ENCODE measurements around the gene SYS1.
"Not testable (repeated sequence)": the region's sequence is repeated elsewhere in the genome, so short reads cannot be mapped to it uniquely, and the experiment has no call there.

The SYS1 gene

DNA sequence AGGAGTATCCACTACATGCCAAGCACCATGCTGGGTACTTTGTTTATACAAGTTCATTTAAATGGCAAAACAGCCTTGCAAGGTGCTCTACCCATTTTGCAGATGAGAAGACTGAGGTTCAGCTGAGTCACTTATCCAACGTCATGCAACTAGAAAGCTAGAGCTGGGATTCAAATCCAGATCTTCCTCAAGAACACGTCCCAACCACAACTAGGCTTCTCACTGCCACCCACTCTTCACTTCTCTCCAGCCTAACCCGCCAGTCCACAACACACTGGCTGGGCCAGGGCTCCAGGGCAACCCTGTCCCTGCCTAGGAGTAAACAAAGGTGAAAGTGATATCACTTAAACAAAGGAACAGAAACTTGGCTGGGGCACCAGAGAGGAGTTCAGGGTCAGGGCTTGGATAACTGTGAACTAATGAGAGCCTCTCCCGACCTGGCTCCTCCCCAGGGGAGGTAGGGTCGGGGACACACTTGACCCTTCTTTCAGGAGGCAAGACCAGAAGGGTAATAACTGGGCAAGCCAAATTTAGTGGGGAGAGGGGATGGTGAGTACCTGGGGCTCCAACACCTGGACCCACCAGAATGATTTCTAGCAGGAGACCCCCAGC is 22.6 kb upstream of the SYS1 start:
- no peak for DNase-seq (ENCODE audit: low spot score)

DNA sequence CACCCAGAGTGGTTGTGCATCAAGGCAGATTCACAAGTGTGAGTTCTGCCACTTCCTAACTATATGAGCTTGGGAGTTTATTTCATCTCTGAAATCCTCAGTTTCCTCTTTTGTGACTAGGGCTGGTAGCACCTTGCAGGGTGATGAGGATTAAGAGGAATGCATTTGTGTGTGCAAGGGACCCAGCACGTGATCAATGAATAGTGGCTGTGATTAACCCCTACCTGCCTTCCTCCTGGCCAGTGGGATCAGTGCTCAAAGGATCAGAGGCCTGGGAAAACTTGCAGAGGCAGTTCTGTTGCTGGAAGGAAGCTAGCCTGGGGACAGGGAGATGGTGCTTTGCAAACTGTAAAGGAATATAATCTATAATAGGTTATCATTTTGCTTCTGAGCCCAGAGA is 22.0 kb upstream of the SYS1 start:
- DNase-seq (ENCODE audit: low spot score) = no peak

DNA sequence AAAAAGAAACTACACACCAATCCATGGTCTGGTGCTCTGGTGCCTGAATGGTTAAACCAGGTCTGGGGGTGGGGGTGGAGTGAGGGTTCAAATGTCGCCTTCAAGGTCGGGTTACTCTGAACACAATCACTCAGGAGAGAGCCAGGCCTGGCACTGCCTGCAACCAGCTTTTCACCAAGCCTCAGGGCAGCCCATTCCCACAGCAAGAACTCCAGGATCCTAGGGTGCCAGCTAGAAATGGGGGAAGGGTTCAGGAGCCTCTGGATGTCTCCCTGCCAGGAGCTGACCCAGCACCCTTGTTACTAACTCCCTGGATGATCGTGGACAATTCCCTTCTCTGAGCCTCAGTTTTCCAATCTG is 21.4 kb upstream of the SYS1 start:
- DNase-seq (ENCODE audit: low spot score) = no peak

DNA sequence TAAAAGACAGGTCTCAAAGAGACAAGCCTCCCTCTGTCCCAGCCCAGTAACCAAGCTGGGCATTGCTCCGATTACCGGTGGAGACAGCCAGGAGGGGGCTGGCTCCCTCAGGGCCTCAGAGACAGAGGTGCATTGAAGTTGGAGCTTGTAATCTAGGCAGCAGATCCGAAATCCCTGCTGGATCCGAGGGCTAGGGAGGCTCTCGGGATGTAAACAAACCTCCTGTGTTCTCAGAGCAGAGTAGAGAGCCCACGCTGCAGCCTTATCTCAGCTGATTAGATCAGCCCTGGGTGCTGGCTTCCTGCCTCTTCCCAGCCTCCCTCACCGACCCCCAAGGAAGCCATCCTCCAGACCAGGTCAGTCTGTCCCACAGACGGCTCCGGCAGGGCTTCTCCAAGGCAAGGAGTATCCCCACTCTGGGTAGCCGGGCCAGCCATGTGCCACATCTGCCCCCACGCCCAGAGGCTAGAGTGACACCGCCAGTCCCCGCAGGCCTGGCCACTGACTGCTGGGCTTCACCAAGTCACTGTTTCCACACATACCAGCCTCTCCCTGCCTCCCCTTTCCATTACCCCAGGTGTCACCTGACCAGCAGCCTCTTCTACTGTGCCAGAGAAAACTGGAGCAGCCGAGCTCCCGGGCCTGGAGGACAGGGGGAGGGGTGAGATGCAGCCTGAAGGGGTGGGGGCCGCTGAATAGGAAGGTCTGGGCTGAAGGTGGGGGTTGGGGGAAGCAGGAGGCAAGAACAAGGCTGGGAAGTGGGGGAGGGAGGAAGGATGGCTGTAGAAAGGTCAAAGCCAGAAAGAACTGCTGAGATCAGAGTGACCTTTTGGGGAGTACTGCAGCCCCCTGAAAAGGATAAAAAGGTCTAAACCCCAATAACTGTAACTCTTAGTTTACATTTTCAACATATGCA is 20.8 kb upstream of the SYS1 start:
- peak; percentile 96 for DNase-seq (ENCODE audit: low spot score)

DNA sequence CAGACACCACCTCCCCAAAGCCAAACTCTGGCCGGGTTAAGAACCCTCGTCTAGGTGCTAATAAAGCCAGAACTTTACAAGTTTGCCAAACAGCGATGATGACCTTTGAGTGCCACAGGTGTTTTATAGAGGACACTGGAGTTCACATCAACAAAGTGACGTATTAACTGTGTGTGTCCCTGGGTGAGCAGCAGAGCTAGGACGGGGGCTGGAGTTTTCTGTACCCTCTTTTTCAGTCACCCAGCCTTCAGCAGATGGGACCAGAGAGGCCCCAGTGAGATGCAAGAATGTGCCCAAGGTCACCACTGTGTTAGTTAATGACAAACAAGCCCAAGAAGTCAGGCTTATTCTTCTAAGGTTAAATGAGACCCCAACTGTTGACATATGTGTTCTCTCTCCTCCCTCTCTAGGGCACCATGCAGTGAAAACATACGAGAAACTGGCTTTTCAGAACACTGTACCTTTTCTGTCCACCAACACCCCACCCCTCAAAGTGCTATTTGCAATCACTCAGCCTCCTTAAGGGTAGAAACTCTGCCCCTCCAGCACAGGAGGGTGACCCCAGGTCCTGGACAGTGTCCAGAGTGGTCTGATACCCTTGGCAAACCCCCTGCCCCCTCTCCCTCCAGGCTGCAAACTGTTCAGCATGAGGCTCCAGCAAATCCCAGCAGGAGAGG is 20.0 kb upstream of the SYS1 start:
- no peak for DNase-seq (ENCODE audit: low spot score)

DNA sequence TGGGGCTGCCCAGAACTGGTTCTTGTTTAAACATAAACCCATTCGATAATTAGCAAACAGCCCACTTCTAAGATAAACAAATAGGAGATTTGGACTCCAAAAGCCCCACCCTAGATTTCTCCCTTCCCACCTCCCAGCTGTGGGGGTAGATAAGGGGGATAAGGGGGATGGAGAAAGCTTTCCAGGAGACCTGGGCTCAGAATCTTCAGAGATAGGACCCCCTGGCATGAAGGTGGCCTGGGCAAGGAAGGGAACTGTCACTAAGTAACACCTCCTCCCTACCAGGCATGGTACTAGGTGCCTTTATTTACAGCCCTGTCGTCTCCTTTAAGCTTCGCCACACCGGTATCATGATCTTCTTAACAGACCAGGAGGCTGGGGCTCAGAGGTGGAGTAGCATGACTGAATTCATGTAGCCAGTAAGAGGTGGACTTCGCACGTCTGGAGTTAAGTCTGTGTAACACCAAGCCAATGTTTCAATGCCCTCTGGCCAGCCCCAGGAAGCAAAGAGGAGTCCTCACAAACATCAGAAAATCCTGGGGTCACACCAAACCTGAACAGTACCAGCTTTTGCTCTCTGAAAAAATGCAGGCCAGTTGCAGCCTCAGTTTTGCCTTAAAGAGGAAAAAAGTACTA is 19.3 kb upstream of the SYS1 start:
- DNase-seq (ENCODE audit: low spot score) = no peak

DNA sequence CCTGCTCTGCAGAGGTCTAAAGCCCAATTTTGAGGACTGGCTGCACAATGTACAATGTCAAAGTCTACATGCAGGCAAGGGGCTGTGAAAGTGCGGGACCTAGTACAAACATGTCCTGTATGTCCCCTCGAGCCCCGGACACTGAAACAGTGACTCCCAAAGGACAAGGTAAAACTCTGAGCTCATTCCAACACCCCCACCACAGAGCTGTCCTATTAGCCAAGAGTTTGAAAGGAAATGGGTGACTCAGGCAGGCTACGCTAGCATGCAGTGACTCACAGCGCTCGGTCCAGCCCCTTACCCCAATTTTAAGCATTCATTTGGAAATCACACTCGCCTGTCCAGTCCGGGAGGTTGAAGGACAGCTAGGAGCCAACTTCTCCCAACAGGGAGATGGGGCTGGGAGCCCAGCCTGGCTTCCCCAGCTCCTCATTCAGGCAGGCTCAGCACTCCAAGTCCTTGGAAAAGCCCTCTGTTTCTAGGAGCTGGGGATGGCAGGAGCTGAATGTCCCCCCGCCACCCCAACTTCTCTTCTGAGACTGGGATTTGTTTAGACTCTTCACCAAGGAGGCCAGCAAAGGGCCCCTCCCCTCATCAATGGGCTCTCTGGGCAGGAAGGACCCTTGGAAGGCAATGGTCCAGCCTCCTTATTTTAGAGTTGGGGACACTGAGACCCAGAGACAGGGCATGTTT is 18.6 kb upstream of the SYS1 start:
- DNase-seq (ENCODE audit: low spot score) = peak; percentile 87

DNA sequence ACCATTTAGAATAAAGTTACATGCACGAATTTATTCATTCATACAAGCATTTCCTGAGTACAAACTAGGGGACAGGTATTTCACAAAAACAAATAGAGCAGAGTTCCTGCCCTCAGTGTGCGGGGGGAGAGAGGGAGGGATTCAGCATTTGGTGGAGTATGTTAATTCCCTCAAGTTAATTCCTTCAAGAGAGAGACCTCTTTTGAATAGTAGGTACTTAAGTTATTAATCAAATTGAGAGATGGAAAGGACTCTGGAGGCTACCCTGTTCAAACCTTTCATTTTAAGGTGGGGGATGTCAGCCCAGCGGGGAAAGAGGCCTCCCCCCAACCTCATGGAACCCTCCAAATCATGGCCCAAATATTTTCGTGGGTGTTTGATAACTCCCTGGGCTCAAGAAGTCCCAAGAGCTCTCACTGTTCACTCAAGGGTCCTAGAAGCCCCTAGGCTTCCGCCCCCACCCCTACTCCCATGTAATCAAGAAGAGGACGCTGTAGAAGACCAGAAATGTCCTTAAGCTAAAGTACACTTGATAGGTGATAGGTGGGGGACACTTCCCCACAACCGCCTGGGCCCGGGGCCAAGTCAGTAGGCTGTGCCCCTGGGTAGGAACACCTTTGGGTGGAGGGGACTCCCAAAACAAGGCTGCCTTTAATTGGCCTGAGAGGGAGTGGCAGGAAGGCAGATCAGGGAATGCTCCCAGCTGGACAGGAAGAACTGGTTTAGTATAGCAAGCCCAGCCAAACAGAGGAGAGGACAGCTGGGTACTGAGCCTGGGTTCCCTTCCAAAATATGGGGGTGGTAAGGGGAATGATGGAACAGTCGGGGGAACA is 17.6 kb upstream of the SYS1 start:
- DNase-seq (ENCODE audit: low spot score) = no peak

DNA sequence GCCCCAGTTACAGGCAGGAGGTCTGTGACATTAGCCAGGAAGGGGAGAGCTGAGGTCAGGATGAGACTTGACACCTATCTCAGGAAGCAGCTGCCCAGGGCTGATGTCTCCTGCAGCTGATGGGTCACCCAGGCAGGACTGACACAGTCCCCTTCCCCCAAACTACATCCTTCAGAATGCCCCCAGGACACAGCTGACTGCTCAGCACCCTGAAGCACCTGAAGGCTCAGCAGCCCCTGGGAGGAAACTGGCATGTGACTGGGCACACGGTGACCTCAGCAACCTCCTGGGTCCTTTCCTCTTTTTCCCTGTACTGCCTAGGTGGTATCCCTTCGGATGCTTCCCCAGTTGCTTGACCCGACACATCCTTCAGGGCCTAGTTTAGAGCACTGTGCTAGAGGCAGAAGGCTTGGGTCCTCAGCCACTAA is 16.7 kb upstream of the SYS1 start:
- no peak for DNase-seq (ENCODE audit: low spot score)

DNA sequence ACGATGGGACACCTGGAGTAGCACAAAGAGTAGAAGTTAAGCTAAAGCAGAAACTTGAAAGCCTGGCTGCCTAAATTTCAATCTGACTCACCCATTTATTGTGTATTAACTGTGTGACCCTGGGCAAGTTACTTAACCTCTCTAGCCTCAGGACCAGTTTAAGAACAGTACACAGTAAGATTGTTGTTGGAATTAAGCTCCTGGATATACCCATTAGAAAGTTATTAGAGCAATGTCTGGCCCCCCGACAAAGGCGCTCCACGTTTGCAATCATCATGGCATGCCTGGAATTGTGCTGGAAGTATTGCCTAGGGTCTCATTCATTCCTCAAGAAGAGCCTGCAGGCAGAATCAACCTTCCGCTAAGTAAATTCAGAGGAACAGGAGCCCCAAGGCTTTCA is 16.1 kb upstream of the SYS1 start:
- DNase-seq (ENCODE audit: low spot score) = no peak

DNA sequence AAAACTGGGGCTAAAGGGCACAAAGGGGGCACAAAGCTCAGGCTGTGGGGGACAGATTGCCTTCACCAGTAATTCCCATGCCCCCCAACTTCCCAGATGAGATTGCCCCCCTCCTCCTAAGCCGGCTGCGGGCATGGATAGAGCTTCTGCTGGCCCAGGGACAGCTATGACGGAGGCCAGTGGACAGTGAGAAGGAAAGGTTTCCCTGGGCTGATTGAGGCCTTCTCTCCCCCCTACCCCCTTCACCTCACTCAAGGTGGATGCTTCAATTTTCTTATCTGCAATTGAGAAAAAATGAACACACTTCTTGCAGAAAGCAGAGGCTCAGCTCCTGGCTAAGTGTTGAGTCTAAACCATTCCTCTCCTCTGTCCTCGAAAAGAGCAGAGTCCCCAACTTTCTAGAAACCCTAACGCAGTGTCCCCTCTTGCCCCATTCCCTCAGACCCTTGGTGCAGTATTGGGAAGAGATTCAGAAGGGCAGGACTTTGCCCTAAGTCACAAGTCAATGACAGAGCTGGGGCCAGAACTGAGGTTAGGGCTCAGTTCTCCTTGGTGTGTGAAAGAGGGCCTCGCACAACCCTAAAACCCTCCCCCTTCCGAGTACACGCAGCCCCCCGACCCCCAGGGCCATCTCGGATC is 15.5 kb upstream of the SYS1 start:
- no peak for DNase-seq (ENCODE audit: low spot score)

DNA sequence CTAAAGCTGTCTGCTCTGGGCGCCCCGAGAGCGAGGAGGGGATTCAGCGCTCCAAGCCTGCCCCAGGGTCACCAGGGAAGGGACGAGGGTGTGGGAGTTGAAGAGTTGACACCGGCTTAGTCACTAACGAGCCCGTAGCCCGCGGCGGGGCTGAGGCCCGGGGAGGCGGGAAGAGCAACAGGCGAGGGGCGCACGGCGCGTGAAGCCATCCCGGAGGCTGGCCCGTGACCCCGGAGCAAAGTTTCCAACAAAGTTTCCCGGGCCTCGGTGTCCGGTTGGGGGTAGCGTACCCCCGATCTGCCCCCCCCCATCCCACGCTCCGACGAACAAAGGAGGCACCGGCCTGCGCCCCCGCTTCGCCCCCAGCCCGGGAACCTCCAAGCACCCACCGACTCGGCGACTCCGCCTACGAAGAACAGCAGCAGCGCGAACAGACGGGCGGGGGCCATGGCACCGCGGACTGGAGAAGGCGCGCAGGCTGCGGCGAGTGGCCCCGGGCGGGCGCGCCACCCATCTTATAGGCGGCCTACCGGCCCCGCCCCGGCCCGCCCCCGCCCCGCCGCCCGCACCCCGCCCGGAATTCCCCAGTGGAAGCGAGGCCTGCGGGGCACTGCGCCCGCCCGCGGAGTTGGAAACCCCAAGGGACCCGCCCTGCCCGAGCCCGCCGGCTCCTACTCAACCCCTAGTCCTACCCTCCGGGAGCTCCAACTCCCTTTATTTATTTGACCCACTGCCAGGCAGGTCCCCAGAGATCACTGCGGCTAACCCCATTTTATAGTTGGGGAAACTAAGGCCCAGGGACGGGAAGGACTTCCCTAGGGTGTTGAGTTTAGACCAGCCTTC is 14.8 kb upstream of the SYS1 start, which contains the start of gene SDC4:
SDC4 (minus strand) TSS at position 489 of the 843 bp plus-strand sequence; CDS start at position 449, 40 bp downstream.
- peak; percentile 81 for DNase-seq (ENCODE audit: low spot score)

DNA sequence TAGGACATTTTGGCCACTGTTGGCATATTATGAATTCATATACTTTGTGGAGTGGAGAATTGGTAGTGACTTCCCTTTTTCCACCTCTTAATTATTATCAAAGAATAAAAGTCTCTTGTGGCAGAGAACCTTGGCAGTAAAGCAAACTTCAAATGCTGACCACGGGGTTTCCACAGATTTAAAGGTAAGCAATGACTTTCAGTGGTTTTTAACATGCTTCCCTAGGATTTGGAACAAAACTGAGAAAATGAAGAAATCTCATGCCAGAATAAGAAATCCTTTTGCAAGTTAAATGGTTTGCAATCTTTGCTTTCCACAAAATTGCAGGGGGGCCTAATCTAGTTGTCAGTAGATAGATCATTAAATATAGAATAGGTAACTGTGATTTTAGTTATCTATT is 12.7 kb upstream of the SYS1 start:
- DNase-seq (ENCODE audit: low spot score) = no peak

DNA sequence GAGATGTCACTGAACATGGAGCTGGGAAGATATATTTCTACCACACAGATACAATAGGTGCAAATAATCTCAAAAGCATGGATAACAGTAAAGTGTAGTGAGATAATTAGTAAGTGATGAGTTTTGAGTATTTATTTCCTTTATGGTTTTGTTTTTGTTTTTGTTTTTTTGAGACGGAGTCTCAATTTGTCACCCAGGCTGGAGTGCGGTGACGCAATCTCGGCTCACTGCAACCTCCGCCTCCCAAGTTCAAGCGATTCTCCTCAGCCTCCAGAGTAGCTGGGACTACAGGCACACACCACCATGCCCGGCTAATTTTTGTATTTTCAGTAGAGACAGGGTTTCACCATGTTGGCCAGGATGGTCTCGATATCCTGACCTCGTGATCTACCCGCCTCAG is 12.2 kb upstream of the SYS1 start:
- not testable (repeated sequence) for DNase-seq (ENCODE audit: low spot score)

DNA sequence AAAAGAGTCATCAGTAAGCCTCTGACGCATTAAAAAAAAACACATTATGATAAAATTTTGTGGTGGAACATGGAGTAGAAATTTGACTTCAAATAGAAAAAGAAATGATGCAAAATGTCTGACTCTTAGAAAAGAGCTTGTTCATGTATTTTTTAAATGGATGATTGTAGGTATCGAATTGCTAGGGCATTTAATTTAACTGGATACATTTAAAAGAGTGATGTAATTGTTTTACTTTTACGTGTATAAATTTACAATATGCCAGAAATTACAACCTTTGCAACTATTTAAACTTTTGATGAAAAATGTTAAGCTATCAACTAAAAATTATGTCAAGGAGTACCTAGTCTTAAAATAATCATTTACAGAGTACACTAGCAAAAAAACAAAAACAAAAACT is 10.2 kb upstream of the SYS1 start:
- no peak for DNase-seq (ENCODE audit: low spot score)

DNA sequence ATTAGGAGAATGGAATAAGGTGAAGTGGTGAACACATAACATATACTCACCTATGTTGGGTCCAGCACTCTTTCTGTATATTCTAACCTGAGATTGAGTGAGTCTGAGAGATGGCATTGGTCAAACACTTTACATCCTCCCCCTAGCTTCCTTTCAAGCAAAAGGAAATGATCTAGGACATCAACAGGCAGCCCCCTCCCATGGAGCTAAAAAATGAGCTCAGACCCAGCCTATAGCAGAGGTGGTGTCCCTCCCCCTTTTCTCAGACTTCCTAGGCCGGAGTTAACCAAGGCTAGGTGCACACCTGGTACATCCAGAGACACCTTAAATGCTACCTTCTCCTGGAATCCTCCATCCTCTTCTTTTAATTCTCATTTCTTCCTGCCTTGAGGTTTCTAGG is 9.2 kb upstream of the SYS1 start:
- DNase-seq (ENCODE audit: low spot score) = no peak

DNA sequence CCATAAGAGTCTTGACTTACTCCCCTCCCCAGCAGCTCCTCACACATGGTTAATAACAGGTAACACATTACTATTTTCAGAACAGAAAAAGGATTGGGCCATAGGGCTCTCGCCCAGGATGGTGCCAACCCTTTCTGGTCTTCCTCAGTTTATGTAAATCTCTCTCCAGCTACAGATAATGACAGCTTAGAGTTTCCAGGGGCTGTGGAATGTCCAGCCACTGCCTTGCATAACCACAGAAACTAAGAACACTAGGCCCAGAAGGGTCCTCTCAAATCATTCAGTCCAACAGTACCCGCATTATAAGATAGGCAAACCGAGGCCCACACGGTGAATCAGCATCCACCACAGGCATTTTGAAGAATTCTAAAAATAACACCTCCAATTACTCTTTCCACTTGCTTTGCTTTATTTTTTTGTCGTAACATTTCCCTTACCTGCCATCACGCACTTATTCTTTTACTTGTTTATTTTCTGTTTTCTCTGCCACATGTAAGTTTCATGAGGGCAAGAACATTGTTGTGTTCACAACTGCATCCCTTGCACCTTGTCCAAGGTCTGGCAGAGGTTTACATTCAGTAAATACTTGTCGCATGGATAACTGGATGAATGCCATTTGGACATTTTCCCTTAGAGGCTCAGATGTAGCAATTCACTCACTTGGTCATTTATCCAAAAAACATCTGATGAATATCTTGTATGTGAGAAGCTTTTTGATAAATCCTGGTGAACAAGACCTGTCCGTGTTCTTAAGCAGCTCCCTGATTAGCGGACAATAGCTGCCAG is 8.3 kb upstream of the SYS1 start:
- no peak for DNase-seq (ENCODE audit: low spot score)

DNA sequence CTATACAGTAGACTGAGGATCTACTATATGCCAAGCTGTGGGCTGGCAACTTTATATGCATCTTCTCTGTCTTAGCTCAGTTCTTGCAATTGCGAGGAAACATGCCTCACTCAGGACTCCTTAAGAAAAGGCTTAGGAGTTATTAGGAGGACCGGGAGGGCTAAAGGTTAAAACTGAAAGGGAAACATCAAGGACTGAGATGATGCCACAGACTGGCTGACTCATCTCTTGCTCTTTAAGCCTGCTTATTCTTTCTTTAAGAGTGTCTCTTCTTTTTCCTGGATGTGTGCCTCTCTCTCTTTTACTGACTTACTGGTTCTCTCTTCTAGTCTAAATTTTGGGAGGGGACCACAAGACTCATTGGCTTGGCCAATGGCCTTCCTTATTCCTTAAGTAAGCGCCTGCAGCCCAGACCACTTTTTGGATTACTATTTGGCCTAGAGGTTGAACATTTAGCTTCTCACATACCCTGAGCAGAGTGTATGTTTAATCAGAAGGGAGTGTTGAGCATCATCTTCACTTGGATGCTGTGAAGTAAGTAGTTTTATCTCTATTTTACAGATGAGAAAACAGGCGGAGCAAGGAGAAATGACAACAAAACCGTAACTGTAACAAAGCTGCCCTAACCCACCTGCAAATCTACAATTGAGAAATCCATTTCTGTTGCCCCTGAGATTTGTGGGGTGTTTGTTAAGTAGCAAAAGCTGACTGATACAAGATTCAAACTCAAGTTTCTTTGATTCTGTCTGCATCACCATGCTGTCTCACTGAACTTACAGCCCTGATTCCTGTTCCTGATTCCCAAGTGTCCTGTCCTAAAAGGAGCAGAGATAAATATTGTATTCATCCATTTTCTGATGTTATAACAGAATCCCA is 7.5 kb upstream of the SYS1 start:
- peak; percentile 60 for DNase-seq (ENCODE audit: low spot score)

Data from COLO829 (cell line).